Hematopoietic multipotent progenitor cell treated with erythropoietin and hydrocortisone succinate and interleukin-3 and kit ligand, for 17 days (in vitro differentiated cells): ENCODE measurements around the gene KRTAP9-9.
"Not testable (repeated sequence)": the region's sequence is repeated elsewhere in the genome, so short reads cannot be mapped to it uniquely, and the experiment has no call there.

Source experiments
- DNase-seq: peaks from one replicate; pipeline ENCODE4 v3.0.0-alpha.2; 2015; ENCODE audit warnings: low spot score

KRTAP9-9 gene

DNA sequence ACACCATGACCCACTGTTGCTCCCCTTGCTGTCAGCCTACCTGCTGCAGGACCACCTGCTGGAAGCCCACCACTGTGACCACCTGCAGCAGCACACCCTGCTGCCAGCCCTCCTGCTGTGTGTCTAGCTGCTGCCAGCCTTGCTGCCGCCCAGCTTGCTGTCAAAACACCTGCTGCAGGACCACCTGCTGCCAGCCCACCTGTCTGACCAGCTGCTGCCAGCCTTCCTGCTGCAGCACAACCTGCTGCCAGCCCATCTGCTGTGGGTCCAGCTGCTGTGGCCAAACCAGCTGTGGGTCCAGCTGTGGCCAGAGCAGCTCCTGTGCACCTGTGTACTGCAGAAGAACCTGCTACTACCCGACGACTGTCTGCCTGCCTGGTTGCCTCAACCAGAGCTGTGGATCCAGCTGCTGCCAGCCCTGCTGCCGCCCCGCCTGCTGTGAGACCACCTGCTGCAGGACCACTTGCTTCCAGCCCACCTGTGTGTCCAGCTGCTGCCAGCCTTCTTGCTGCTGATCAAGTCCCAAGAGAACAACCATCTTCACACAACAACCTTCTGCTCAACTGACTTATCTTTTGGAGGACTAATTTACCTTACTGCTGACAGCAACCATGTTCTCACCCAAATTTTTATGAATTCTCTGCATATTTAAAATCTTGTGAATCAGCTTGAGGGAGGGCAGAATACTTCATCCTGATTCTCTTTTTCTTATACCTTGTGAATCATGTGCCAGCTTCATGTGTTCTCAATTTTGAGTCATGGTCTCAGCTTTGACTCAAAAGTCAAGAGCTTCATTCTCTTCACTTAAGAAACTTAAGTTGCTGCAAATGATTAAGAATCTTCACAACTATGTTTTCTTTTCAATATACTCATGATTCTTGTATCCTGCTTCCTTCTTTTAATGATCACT, at the start of gene KRTAP9-9:
Gene KRTAP9-9 (plus strand): TSS at position 4 of the 910 bp plus-strand sequence.
- DNase-seq, result not testable (repeated sequence)

- no peak for DNase-seq
Observed at GRCh38 chr17:41211845-41212466, 43.2 kb upstream of the KRTAP9-9 start.

DNA sequence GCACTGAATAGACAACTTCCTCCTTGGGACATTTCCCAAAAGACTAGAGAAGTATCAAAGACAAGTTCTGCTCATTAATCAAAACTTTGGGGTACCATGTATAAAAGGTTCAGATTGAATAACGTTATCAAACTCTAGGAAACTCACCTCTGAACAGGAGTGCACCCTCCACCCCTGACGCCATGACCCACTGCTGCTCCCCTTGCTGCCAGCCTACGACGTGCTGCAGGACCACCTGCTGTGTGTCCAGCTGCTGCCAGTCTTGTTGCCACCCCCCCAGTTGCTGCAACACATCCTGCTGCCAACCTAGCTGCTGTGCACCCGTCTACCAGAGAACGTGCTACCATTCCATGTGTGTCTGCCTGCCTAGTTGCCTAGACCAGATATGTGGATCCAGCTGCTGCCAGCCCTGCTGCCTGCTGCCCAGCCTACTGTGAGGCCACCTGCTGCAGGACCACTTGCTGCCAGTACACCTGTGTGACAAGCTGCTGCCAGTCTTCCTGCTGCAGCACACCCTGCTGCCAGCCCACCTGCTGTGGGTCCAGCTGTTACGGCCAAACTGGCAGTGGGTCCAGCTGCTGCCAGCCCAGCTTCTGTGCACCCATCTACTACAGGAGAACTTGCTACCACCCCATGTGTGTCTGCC, 42.5 kb upstream of the KRTAP9-9 start:
- no peak for DNase-seq

GRCh38 chr17:41215681-41216080, 39.5 kb upstream of the KRTAP9-9 start:
- no peak for DNase-seq

DNA sequence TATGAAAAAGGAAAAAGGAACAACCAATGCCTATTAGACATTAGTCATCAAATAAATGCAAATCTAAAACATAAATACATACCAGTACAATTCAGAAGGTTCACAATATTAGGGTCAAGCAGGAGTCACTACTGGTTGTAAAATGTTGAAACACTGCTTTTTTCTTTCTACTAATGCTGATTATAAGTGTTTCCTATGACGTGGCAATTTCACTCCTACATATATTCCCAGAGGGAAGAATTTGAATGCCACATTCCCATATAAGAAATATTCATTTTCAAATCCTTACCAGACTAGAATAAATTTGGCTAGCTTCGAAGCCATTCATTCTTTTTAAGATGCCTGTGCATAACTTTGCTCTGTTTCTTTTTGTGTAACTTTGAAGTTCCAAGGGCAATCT, 31.4 kb upstream of the KRTAP9-9 start:
- no peak for DNase-seq

DNA sequence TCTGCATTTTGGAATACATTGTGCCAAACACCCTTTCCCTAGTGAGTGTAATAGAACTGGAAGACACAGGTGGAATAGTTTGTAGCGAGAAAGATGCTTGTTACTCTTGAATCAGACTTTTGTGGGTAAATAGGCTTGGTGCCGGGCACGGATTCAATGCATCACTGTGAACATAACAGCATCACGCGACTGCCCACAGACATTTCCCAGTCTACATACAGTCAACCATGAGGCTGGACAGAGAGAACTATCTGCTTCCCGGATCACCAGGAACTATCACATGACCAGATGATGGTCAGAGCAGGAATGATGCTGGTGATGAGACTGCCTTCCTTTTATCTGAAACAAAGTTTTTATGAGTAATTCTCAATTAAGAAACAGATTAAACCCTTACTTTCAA, 29.1 kb upstream of the KRTAP9-9 start:
- DNase-seq, result no peak

- not testable (repeated sequence) for DNase-seq
Observed at GRCh38 chr17:41226598-41227095, 28.5 kb upstream of the KRTAP9-9 start, which contains the start of gene KRTAP9-2. Gene KRTAP9-2 (plus strand): TSS chr17:41226648. CDS start chr17:41226655, 7 bp downstream.

DNA sequence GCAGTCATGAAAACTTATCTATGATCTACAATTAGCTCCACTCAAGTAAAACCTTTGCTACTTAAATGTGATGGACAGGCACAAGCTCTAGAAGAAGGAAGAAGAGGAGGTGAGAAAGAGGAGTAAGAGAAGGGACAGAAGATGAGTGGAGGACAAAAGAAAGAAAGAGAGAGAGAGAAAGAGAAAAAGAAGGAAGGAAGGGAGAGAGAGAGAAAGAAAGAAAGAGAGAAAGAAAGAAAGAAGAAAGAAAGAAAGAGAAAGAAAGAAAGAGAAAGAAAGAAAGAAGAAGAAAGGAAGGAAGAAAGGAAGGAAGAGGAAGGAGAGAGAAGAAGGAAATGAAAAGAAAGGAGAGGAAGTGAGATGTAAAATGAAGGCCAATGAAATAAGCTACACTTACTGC, 25.1 kb upstream of the KRTAP9-9 start:
- DNase-seq, result no peak

- no peak for DNase-seq
Observed at GRCh38 chr17:41231731-41232130, 23.5 kb upstream of the KRTAP9-9 start.

DNA sequence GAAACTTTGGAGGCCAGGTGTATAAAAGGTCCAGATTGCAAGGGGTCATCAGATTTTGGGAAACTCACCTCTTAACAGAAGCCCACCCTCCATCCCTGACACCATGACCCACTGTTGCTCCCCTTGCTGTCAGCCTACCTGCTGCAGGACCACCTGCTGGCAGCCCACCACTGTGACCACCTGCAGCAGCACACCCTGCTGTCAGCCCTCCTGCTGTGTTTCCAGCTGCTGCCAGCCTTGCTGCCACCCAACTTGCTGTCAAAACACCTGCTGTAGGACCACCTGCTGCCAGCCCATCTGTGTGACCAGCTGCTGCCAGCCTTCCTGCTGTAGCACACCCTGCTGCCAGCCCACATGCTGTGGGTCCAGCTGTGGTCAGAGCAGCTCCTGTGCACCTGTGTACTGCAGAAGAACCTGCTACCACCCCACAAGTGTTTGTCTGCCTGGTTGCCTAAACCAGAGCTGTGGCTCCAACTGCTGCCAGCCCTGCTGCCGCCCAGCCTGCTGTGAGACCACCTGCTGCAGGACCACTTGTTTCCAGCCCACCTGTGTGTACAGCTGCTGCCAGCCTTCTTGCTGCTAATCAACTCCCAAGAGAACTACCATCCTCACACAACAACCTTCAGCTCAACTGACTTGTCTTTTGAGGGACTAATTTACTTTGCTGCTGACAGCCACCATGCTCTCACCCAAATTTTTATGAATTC, 22.6 kb upstream of the KRTAP9-9 start, which contains the start of gene KRTAP9-3:
Gene KRTAP9-3 (plus strand): TSS at position 51 of the 707 bp plus-strand sequence. CDS start 53 bp downstream, at position 104.
- DNase-seq, result not testable (repeated sequence)

- not testable (repeated sequence) for DNase-seq
Observed at GRCh38 chr17:41237116-41237515, 18.1 kb upstream of the KRTAP9-9 start.

DNA sequence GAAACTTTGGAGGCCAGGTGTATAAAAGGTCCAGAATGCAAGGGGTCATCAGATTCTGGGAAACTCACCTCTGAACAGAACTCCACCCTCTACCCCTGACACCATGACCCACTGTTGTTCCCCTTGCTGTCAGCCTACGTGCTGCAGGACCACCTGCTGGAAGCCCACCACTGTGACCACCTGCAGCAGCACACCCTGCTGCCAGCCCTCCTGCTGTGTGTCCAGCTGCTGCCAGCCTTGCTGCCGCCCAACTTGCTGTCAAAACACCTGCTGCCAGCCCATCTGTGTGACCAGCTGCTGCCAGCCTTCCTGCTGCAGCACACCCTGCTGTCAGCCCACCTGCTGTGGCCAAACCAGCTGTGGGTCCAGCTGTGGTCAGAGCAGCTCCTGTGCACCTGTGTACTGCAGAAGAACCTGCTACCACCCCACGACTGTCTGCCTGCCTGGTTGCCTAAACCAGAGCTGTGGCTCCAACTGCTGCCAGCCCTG, 17.2 kb upstream of the KRTAP9-9 start, which contains the start of gene KRTAP9-8:
Gene KRTAP9-8 (plus strand): TSS at position 51 of the 489 bp plus-strand sequence. CDS start 53 bp downstream, at position 104.
- DNase-seq, result not testable (repeated sequence)

DNA sequence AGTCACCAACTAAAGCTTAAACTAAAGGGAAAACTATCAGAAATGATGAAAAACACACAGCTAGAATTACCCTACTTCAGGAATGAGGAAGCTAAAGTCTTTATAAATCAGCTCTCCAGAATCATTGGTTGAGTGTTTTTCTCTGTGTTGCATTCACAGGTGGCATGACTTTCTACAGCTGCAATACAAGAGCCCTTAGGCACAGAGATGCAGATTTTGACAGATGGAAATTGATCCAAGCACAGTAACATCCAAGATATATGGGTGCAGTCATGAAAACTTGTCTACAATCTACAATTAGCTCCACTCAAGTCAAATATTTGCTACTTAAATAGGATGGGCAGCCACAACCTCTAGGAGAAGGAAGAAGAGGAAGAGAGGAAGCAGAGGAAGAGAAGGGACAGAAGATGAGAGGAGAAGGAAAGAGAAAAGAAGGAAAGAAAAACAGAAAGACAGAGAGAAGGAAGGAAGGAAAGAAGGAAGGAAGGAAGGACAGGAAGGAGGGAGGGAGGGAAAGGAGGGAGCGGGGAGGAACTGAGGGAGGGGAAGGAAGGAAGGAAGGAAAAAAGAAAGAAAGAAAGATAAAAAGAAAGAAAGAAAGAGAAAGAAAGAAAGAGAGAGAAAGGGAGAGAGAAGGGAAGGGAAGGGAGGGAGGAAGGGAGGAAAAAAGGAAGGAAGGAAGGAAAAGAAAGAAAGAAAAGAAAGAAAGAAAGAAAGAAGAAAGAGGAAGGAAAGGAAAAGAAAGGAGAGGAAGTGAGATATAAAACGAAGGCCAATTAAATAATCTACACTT, 8.0 kb upstream of the KRTAP9-9 start:
- not testable (repeated sequence) for DNase-seq

DNA sequence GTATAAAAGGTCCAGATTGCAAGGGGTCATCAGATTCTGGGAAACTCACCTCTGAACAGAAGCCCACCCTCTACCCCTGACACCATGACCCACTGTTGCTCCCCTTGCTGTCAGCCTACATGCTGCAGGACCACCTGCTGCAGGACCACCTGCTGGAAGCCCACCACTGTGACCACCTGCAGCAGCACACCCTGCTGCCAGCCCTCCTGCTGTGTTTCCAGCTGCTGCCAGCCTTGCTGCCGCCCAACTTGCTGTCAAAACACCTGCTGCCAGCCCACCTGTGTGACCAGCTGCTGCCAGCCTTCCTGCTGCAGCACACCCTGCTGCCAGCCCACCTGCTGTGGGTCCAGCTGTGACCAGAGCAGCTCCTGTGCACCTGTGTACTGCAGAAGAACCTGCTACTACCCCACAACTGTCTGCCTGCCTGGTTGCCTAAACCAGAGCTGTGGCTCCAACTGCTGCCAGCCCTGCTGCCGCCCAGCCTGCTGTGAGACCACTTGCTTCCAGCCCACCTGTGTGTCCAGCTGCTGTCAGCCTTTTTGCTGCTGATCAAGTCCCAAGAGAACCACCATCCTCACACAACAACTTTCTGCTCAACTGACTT, 5.4 kb upstream of the KRTAP9-9 start, which contains the start of gene KRTAP9-4:
Gene KRTAP9-4 (plus strand): TSS at position 51 of the 604 bp plus-strand sequence. CDS start 34 bp downstream, at position 85.
- not testable (repeated sequence) for DNase-seq

GRCh38 chr17:41251261-41251660, 3.9 kb upstream of the KRTAP9-9 start:
- DNase-seq, result no peak

DNA sequence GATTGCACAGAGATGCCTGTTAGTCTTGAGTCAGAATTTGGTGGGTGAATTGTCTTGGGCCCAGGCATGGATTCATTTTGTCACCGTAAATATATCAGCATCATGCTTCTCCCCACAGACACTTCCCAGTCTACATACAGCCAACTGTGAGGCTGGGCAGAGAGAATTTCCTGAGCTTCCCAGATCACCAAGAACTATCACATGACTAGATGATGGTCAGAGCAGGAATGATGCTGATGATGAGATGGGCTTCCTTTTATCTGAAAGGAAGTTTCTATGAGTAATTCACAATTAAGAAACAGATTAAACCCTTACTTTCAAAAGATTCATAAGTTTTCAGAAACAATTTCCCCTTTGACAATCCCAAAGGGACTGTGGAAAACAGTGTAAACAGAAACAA, 323 bp upstream of the KRTAP9-9 start:
- no peak for DNase-seq

DNA sequence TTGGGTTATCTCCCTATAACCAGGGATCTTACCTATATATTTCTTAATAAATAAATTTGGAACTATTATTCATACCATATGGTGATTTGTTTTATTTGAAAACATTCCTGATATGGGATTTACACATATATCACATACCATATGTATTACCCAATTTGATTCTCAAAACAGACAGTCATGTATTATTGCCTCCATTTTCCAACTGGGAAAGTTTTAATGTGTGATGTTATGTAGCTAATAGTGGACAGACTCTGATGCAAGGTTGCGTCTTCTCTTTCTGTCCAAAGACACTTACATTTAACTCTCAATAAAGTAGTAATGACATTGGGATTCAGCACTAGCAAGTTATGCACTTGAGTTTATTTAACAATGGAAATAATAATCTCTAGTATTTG, 1.1 kb downstream of the KRTAP9-9 start:
- DNase-seq, result no peak

- DNase-seq, result no peak
Observed at GRCh38 chr17:41258406-41258805, 3.2 kb downstream of the KRTAP9-9 start.

GRCh38 chr17:41263212-41263611, 8.0 kb downstream of the KRTAP9-9 start:
- no peak for DNase-seq

GRCh38 chr17:41264599-41264998, 9.4 kb downstream of the KRTAP9-9 start:
- no peak for DNase-seq
